EH (cell line): ENCODE measurements around the gene SLC28A2.
"Not testable (repeated sequence)": the region's sequence is repeated elsewhere in the genome, so short reads cannot be mapped to it uniquely, and the experiment has no call there.

Experiments
- DNase-seq: peaks from one replicate; pipeline ENCODE4 v3.0.0-alpha.2; 2015; ENCODE audit warnings: low read depth

SLC28A2 gene, protein sequence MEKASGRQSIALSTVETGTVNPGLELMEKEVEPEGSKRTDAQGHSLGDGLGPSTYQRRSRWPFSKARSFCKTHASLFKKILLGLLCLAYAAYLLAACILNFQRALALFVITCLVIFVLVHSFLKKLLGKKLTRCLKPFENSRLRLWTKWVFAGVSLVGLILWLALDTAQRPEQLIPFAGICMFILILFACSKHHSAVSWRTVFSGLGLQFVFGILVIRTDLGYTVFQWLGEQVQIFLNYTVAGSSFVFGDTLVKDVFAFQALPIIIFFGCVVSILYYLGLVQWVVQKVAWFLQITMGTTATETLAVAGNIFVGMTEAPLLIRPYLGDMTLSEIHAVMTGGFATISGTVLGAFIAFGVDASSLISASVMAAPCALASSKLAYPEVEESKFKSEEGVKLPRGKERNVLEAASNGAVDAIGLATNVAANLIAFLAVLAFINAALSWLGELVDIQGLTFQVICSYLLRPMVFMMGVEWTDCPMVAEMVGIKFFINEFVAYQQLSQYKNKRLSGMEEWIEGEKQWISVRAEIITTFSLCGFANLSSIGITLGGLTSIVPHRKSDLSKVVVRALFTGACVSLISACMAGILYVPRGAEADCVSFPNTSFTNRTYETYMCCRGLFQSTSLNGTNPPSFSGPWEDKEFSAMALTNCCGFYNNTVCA

DNA sequence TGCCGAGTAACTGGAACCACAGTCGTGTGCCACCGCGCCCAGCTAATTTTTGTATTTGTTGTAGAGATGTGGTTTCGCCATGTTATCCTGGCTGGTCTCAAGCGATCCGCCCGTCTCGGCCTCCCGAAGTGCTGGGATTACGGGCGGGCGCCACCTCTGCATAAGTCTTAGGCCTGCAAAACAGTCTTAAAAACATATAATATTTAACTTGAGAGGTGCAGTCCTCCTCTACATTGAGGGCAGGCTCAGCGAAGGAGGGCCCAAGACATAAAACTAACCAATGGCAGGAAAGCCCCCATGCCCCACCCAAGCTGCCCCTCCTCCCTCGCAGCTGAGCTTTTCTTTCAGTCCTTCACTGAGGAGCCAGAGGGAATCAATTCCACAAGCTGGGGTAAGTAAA is at the start of gene SLC28A2:
SLC28A2 (plus strand) TSS at position 347 of the 400 bp plus-strand sequence. CDS start 982 bp downstream, outside the sequence.
- no peak for DNase-seq

GRCh38 chr15:45203182-45203581 is 48.9 kb upstream of the SLC28A2 start:
- DNase-seq: no peak

- DNase-seq: peak; percentile 74
These were observed 46.8 kb upstream of the SLC28A2 start for GRCh38 chr15:45205192-45205591.

DNA sequence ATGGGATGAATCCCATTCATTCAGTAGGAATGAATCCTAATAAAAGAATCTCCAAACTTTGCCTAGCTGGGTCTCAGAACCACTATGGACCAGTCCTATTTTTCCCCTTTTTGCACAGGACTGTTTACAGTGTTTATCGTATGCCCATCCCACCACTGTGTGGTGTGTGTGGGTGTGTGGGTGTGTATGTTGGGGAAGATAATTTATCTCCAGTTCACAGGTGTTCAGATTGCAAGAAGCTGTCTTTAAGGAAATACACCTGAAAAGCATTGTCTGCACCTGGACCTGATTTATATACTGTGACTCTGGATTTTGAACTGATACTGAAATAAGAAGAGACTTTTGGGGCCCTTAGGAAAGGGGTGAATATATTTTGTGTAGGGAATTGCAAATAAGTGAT is 39.5 kb upstream of the SLC28A2 start:
- no peak for DNase-seq

- no peak for DNase-seq
These were observed 30.9 kb upstream of the SLC28A2 start for GRCh38 chr15:45221053-45221599.

DNA sequence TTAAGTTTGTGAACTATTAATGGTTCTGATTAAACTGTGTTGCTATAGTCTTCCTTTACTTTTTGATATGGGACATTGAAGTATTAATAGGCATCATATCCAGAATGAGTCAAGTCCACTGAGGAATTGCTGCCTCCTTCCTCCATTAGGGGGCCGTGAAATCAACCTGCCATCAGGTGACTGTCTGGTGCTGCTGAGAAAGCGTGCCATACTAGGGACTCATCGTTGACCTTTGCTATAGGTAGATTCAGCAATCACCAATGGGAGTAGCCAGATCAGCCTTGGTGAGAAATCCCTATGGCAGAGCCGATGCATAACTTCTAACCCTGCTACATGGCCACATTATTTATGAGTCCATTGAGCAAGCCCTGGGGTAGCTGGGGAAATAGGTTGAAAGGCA is 30.1 kb upstream of the SLC28A2 start:
- DNase-seq: no peak

GRCh38 chr15:45224621-45225217 is 27.3 kb upstream of the SLC28A2 start:
- no peak for DNase-seq

GRCh38 chr15:45225506-45226273 is 26.3 kb upstream of the SLC28A2 start:
- DNase-seq: no peak

- no peak for DNase-seq
These were observed 23.1 kb upstream of the SLC28A2 start for GRCh38 chr15:45228931-45229330.

GRCh38 chr15:45230245-45230965 is 21.6 kb upstream of the SLC28A2 start:
- no peak for DNase-seq

DNA sequence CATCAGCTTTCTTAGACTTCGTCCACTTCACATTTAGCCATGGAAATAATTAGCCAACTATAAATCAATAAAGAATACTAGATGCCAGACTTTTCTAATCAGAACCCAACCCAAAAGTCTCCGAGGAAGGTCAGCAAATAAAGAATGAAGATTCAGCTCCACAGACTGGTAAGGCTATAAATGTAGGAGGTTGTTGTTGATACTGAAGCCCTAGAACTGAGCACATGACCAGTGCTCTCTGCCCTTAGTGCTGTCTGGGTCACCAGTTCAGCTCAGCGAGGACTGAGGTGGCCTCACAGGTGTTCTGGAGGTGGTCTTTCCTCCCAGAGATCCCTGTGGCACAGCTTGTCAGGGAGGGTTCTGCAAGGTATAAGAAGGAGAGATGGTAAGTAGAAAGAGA is 20.9 kb upstream of the SLC28A2 start:
- no peak for DNase-seq

GRCh38 chr15:45231864-45232562 is 20.0 kb upstream of the SLC28A2 start:
- no peak for DNase-seq

GRCh38 chr15:45234562-45235235 is 17.3 kb upstream of the SLC28A2 start:
- no peak for DNase-seq

GRCh38 chr15:45236806-45237205 is 15.2 kb upstream of the SLC28A2 start:
- not testable (repeated sequence) for DNase-seq

GRCh38 chr15:45242289-45242688 is 9.7 kb upstream of the SLC28A2 start:
- peak; percentile 2 for DNase-seq

GRCh38 chr15:45249125-45249780 is 2.8 kb upstream of the SLC28A2 start:
- DNase-seq: no peak

- peak; percentile 1 for DNase-seq
These were observed 1.3 kb downstream of the SLC28A2 start for GRCh38 chr15:45253330-45253729.

GRCh38 chr15:45254405-45254804 is 2.4 kb downstream of the SLC28A2 start:
- peak; percentile 2 for DNase-seq

GRCh38 chr15:45254824-45255223 is 2.8 kb downstream of the SLC28A2 start:
- peak; percentile 59 for DNase-seq

DNA sequence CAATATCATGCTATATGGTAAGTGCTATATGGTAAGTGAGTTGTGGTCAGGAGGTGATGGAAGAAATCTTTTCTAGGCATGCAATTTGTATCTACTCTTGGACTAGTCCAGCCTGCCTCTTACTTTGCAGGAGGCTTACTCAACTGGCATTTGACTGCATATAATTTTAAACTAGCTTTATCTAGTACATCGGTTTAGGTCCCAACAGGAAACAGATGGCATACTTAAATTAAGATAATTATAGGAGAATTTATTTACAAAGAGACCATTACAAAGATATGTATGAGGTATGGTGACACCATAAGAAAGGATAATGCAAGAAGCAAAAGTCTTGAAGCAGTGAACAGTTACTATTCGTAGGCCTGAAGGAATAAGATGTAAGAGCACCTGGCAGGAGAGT is 7.8 kb downstream of the SLC28A2 start:
- DNase-seq: no peak
